Measurements from ENCODE around the gene PDCD2. TPM values are rescaled to one million over a fixed set of nuclear protein-coding genes. Genes with fewer than 3 reads are reported as not detected.
"Not testable (repeated sequence)": the region's sequence is repeated elsewhere in the genome, so short reads cannot be mapped to it uniquely, and the experiment has no call there.

Gene PDCD2
- total RNA-seq, 4 donors from 2014 or later: 23.8 to 50.3 (median 39.6) TPM

DNA sequence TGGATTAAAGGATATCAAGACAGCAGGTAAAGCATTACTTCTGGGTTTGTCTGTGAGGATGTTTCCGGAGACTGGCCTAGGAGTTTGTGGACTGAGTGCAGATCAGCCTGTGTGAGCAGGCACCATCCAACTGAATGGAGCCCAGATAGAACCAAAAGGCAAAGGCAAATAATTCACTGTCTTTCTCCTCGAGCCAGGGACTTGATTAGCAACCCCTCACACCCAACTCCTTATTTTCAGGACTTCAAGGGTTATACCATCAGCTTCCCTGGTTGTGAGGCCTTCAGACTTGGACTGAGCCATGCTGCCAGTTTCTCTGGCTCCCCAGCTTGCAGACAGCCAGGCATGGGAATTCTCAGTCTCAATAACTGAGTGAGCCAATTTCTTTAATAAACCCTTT lies 50.6 kb downstream of the PDCD2 start:
- H3K36me3 ChIP-seq: no peaks in the 10 kb centered on the region
- intact Hi-C loops (cut with DNase I; ENCODE audit: low total_unique reads): no loop called here
- no peaks in the 10 kb centered on the region for H3K27me3 ChIP-seq
- H3K9me3 ChIP-seq: no peaks in the 10 kb centered on the region
- H3K27ac ChIP-seq: no peak overlapping the region
- no peak overlapping the region for H3K4me3 ChIP-seq
- DNase-seq: no peak
- TF ChIP-seq, protein P1, sequence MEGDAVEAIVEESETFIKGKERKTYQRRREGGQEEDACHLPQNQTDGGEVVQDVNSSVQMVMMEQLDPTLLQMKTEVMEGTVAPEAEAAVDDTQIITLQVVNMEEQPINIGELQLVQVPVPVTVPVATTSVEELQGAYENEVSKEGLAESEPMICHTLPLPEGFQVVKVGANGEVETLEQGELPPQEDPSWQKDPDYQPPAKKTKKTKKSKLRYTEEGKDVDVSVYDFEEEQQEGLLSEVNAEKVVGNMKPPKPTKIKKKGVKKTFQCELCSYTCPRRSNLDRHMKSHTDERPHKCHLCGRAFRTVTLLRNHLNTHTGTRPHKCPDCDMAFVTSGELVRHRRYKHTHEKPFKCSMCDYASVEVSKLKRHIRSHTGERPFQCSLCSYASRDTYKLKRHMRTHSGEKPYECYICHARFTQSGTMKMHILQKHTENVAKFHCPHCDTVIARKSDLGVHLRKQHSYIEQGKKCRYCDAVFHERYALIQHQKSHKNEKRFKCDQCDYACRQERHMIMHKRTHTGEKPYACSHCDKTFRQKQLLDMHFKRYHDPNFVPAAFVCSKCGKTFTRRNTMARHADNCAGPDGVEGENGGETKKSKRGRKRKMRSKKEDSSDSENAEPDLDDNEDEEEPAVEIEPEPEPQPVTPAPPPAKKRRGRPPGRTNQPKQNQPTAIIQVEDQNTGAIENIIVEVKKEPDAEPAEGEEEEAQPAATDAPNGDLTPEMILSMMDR (IDR thresholded peaks at IDR 0.05): no peak
- no peak for TF ChIP-seq POLR2A (IDR thresholded peaks at IDR 0.05)
- no peaks in the 10 kb centered on the region for H3K4me1 ChIP-seq

DNA sequence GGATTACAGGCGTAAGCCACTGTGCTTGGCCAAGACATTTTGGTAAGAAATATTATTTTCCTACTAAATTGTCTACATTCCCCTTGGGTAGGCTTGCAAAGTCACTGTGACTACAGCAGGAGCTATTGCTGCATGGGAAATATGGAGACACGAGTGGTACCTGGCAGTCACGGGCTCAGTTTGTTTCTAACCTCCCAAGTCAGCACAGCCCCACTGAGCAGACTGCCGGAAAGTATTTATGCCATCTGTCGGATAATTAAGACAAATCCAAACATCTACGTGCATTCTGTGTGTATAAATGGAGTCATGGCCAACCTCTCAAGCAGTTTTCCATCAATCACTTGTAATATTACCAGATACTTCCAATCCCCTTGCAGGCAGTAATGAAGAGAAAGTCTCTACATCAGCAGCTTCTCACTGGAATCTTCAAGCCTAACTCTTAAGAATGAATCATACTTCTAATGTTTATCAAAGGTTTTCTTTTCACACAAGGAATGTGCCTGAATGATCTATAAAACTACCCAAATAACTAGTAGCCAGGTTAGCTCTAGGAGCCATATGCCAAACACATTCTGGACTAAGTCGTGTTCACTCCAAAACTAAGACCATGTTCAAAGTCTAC lies 51.5 kb downstream of the PDCD2 start:
- intact Hi-C loops (cut with DNase I; ENCODE audit: low total_unique reads): no loop called here
- TF ChIP-seq, protein P1 (IDR thresholded peaks at IDR 0.05): no peak
- no peak for TF ChIP-seq POLR2A (IDR thresholded peaks at IDR 0.05)
- Histone ChIP-seq H3K27ac (no peak overlapping the region), H3K36me3 (no peaks in the 10 kb centered on the region), H3K4me1 (no peaks in the 10 kb centered on the region), H3K9me3 (no peaks in the 10 kb centered on the region), H3K27me3 (no peaks in the 10 kb centered on the region), H3K4me3 (no peak overlapping the region)
- DNase-seq: no peak

DNA sequence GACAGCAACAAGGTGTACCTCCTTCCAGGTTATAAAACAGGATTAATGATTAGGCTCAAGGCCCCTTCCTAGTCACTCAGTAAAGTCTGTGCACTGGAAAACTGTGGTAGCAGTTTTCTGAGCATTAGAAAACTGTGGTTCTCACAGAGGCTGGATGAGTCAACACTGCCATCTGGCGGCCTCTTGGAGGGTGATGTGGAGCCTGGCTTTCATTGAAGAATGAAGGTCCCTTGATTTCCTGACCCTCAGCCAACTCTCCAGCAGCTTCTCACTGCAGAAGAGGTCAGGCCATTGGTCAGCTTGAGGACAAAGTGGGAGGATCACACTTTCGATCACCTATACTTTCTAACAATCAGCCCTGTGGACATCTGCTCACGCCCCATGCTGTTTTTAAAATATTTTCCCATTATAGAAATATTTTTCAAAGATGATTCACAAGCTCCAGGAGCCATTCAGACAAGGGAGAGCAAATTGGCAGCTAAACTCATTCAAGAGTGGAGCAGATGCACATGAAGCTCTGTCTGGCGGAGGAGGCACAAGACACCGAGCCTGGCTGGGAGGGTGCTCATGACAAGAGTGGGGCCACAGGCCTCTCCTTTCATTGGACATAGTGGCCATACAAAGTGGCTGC lies 54.5 kb downstream of the PDCD2 start:
- Histone ChIP-seq H3K36me3 (no peaks in the 10 kb centered on the region), H3K4me3 (no peak overlapping the region), H3K27ac (no peak overlapping the region), H3K9me3 (no peaks in the 10 kb centered on the region), H3K27me3 (no peaks in the 10 kb centered on the region), H3K4me1 (no peaks in the 10 kb centered on the region)
- peak; percentile 74 for DNase-seq
- no peak for TF ChIP-seq POLR2A (IDR thresholded peaks at IDR 0.05)
- TF ChIP-seq, protein P1 (IDR thresholded peaks at IDR 0.05): peak; percentile 75 to 89 (median 76)
- intact Hi-C loops (cut with DNase I; ENCODE audit: low total_unique reads): loop anchor here (10.0 kb wide), 1 partner anchor 695 kb away; no protein-coding TSS in a partner anchor

DNA sequence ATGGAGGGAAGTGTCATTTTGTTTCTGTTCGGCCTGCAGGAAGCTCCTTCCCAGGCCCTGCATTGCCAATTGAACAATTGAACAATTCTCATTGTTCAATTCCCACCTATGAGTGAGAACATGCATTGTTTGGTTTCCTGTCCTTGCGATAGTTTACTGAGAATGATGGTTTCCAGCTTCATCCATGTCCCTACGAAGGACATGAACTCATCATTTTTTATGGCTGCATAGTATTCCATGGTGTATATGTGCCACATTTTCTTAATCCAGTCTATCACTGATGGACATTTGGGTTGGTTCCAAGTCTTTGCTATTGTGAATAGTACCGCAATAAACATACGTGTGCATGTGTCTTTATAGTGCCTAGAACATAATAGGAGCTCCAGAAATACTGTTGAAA lies 56.4 kb downstream of the PDCD2 start:
- H3K4me3 ChIP-seq, H3K27me3 ChIP-seq, DNase-seq, H3K4me1 ChIP-seq, H3K36me3 ChIP-seq, H3K9me3 ChIP-seq, H3K27ac ChIP-seq: not testable (repeated sequence)
- intact Hi-C loops (cut with DNase I; ENCODE audit: low total_unique reads): loop anchor here (10.0 kb wide), 1 partner anchor 693 kb away; no protein-coding TSS in a partner anchor

DNA sequence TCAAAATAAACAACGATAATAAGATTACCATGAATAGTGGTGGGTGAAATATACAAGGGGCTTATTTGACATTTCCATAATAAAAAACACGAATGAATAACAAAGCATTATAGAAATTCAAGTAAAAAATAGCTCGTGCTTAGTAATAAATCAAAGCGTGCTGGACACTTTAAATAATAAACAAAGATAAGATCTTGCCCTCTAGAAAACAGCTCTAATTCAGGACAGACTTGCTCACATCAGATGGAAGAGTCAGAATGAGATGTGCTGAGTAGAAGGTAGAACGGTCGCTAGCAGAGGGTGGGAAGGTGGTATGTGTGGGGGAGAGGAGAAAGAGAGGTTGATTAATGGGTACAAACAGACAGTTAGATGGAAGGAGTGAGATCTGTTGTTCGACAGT lies 58.6 kb downstream of the PDCD2 start:
- intact Hi-C loops (cut with DNase I; ENCODE audit: low total_unique reads): loop anchor here (10.0 kb wide), 1 partner anchor 691 kb away; no protein-coding TSS in a partner anchor
- no peaks in the 10 kb centered on the region for H3K4me1 ChIP-seq
- TF ChIP-seq, protein P1 (IDR thresholded peaks at IDR 0.05): no peak
- TF ChIP-seq POLR2A (IDR thresholded peaks at IDR 0.05): no peak

More for the DNA sequence above, 58.6 kb downstream of the PDCD2 start:
- H3K4me3 ChIP-seq: no peak overlapping the region
- H3K9me3 ChIP-seq: no peaks in the 10 kb centered on the region
- no peak overlapping the region for H3K27ac ChIP-seq
- no peaks in the 10 kb centered on the region for H3K27me3 ChIP-seq
- H3K36me3 ChIP-seq: no peaks in the 10 kb centered on the region
- no peak for DNase-seq

Other genes with a start within 250 kb of the PDCD2 start
- gene PSMB1, start 31.3 kb downstream of the PDCD2 start, total RNA-seq: 100 to 1,000 TPM; 109 to 169 (median 144) TPM
- gene TBP, start 30.3 kb downstream of the PDCD2 start, total RNA-seq: 10 to 100 TPM in 3 of 4 donors, 1 to 10 TPM in 1; 1.8 to 50.6 (median 16.3) TPM

Data from uterus (tissue), 4 donors.